Lower lobe of right lung (tissue), 2 donors: Measurements from ENCODE around the gene ITPK1. TPM values are rescaled to one million over a fixed set of nuclear protein-coding genes. Genes with fewer than 3 reads are reported as not detected.

Source experiments
- ATAC-seq, 2 donors: fragments of 200-7000 bp; cut with Tn5 transposase; one replicate each; pipeline ENCODE4 v1.9.1; 2020 to 2022; ENCODE audit warnings: mild to moderate bottlenecking in 2 of 2, moderate library complexity in 2 of 2
- DNase-seq: peaks from one replicate; pipeline ENCODE4 v3.0.0-alpha.2; 2020
- H3K27ac ChIP-seq: fragments of 200-600 bp; one replicate; pipeline ENCODE4 v1.8.0; 2022
- H3K27me3 ChIP-seq: fragments of 200-600 bp; one replicate; pipeline ENCODE4 v1.8.0; 2022; ENCODE audit warnings: low read depth
- H3K36me3 ChIP-seq: fragments of 200-600 bp; one replicate; pipeline ENCODE4 v1.8.0; 2022; ENCODE audit warnings: mild to moderate bottlenecking
- H3K4me1 ChIP-seq: fragments of 200-600 bp; one replicate; pipeline ENCODE4 v1.8.0; 2022
- H3K4me3 ChIP-seq: fragments of 200-600 bp; one replicate; pipeline ENCODE4 v1.8.0; 2022; ENCODE audit warnings: mild to moderate bottlenecking
- H3K9me3 ChIP-seq: fragments of 200-600 bp; one replicate; pipeline ENCODE4 v1.8.0; 2022
- CTCF ChIP-seq: fragments of 200-600 bp; IDR thresholded peaks from one replicate; pipeline ENCODE4 v1.8.0; 2022; ENCODE audit warnings: antibody characterized with exemption, mild to moderate bottlenecking
- intact Hi-C: fragments of 100-400 bp; cut with DNase I; formaldehyde crosslinking; loops from one replicate; pipeline ENCODE4 v1.11.0; 2022
- total RNA-seq: library from RNA; stranded (reverse); fragmentation: NEBNext Ultra II Directional; extraction: Animal tissue kit (Norgen Biotek cat#: 25700); gene quantifications from one replicate; pipeline ENCODE4 v1.2.1, GENCODE V29; 2021
- donor health status: DM: no; HTN: yes; CAD: no; lungs with severe emphysema.

The ITPK1 gene
- total RNA-seq, 1 donor from 2014 or later: 129 TPM

- no peak for TF ChIP-seq CTCF
- ATAC-seq (no peak), DNase-seq (no peak)
- Histone ChIP-seq H3K36me3 (no peaks in the 10 kb centered on the region), H3K4me3 (no peak overlapping the region), H3K27me3 (no peaks in the 10 kb centered on the region), H3K9me3 (no peaks in the 10 kb centered on the region), H3K4me1 (peaks cover 25% of the 10 kb centered on the region), H3K27ac (no peak overlapping the region)
- intact Hi-C loops: no loop called here
These were observed 15.6 kb downstream of the ITPK1 start for GRCh38 chr14:93100100-93100499.

DNA sequence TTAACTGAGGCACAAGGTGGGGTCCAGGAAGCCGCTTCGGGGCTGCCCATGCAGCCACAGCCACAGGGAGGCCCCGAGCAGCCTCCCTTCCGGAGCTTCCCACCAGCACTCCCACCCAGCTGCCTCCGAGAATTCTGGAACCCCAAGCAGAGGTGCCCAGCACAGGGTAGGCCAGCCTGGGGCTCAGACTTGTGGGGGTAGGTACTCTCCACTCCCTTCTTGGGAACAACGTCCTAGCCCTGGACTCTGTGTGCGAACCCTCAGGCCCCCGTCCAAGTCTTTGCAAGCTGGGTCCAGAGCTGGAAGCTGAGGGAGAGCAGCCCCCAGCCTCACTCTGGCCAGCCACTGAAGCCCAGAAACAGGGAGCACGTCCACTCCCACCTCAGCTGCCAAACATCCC is 16.1 kb downstream of the ITPK1 start:
- no peak for TF ChIP-seq CTCF
- intact Hi-C loops: no loop called here
- no peak for DNase-seq
- H3K4me1 ChIP-seq: peaks cover 21% of the 10 kb centered on the region
- no peaks in the 10 kb centered on the region for H3K9me3 ChIP-seq
- no peaks in the 10 kb centered on the region for H3K36me3 ChIP-seq
- no peak overlapping the region for H3K27ac ChIP-seq
- H3K4me3 ChIP-seq: no peak overlapping the region
- ATAC-seq: no peak
- no peaks in the 10 kb centered on the region for H3K27me3 ChIP-seq

- TF ChIP-seq CTCF: no peak
- H3K9me3 ChIP-seq: no peaks in the 10 kb centered on the region
- no peak for DNase-seq
These were observed 16.5 kb downstream of the ITPK1 start for GRCh38 chr14:93099196-93099595.

GRCh38 chr14:93096691-93097322 is 18.9 kb downstream of the ITPK1 start:
- H3K36me3 ChIP-seq: no peaks in the 10 kb centered on the region
- TF ChIP-seq CTCF: no peak
- H3K4me1 ChIP-seq: peaks cover 7% of the 10 kb centered on the region
- no peak for ATAC-seq
- no peak for DNase-seq
- no peak overlapping the region for H3K4me3 ChIP-seq
- intact Hi-C loops: no loop called here
- H3K27me3 ChIP-seq: no peaks in the 10 kb centered on the region
- H3K9me3 ChIP-seq: no peaks in the 10 kb centered on the region
- no peak overlapping the region for H3K27ac ChIP-seq

More at GRCh38 chr14:93099196-93099595, 16.5 kb downstream of the ITPK1 start:
- no peaks in the 10 kb centered on the region for H3K27me3 ChIP-seq
- no peaks in the 10 kb centered on the region for H3K36me3 ChIP-seq
- no peak overlapping the region for H3K4me3 ChIP-seq
- intact Hi-C loops: no loop called here
- no peak overlapping the region for H3K27ac ChIP-seq
- H3K4me1 ChIP-seq: peaks cover 16% of the 10 kb centered on the region
- no peak for ATAC-seq

- DNase-seq (no peak), ATAC-seq (no peak)
- intact Hi-C loops: no loop called here
- Histone ChIP-seq H3K9me3 (no peaks in the 10 kb centered on the region), H3K27ac (no peak overlapping the region), H3K4me3 (no peak overlapping the region), H3K36me3 (no peaks in the 10 kb centered on the region), H3K27me3 (no peaks in the 10 kb centered on the region), H3K4me1 (peaks cover 14% of the 10 kb centered on the region)
- no peak for TF ChIP-seq CTCF
These were observed 19.8 kb downstream of the ITPK1 start for GRCh38 chr14:93095742-93096510.
